BE2C (cell line): ENCODE data around the gene TRIM72.
"Not testable (repeated sequence)": the region's sequence is repeated elsewhere in the genome, so short reads cannot be mapped to it uniquely, and the experiment has no call there.

Experiments
- DNase-seq: peaks from one replicate; pipeline ENCODE4 v3.0.0-alpha.2; 2020
- H3K27me3 ChIP-seq: fragments of 250-450 bp; sonication (Bioruptor Pico); 2 replicates; pipeline ENCODE4 v1.5.1; 2020; ENCODE audit warnings: mild to moderate bottlenecking
- H3K36me3 ChIP-seq: fragments of 250-450 bp; sonication (Bioruptor Pico); 2 replicates; pipeline ENCODE4 v1.5.1; 2020; ENCODE audit warnings: mild to moderate bottlenecking
- H3K4me1 ChIP-seq: fragments of 250-450 bp; sonication (Bioruptor Pico); 2 replicates; pipeline ENCODE4 v1.5.1; 2020
- H3K4me3 ChIP-seq: 2 replicates; pipeline ENCODE4 v1.5.1; 2011; ENCODE audit warnings: low read depth, low read length
- H3K9me3 ChIP-seq: fragments of 250-450 bp; sonication (Bioruptor Pico); 2 replicates; pipeline ENCODE4 v1.5.1; 2020
- CTCF ChIP-seq: IDR thresholded peaks from 2 replicates; pipeline ENCODE4 v1.5.1; 2012; ENCODE audit warnings: mild to moderate bottlenecking, low read depth, low read length

TRIM72 gene

GRCh38 chr16:31194898-31195297 lies 19.0 kb upstream of the TRIM72 start:
- Histone ChIP-seq H3K4me3 (no peak overlapping the region), H3K4me1 (no peaks in the 10 kb centered on the region), H3K36me3 (peaks cover 71% of the 10 kb centered on the region), H3K9me3 (no peaks in the 10 kb centered on the region), H3K27me3 (no peaks in the 10 kb centered on the region)
- no peak for DNase-seq
- no peak for TF ChIP-seq CTCF

GRCh38 chr16:31195861-31196260 lies 18.1 kb upstream of the TRIM72 start:
- not testable (repeated sequence) for H3K4me1 ChIP-seq, H3K4me3 ChIP-seq, H3K27me3 ChIP-seq, H3K9me3 ChIP-seq, DNase-seq
- H3K36me3 ChIP-seq, result peaks cover 61% of the 10 kb centered on the region

GRCh38 chr16:31196324-31197088 lies 17.4 kb upstream of the TRIM72 start:
- no peak for TF ChIP-seq CTCF
- no peaks in the 10 kb centered on the region for H3K4me1 ChIP-seq
- peaks cover 4% of the 10 kb centered on the region for H3K27me3 ChIP-seq
- H3K4me3 ChIP-seq, result no peak overlapping the region
- DNase-seq, result no peak
- peaks cover 55% of the 10 kb centered on the region for H3K36me3 ChIP-seq
- no peaks in the 10 kb centered on the region for H3K9me3 ChIP-seq

GRCh38 chr16:31198207-31198882 lies 15.6 kb upstream of the TRIM72 start:
- no peaks in the 10 kb centered on the region for H3K4me1 ChIP-seq
- H3K36me3 ChIP-seq, result peaks cover 37% of the 10 kb centered on the region
- no peak for TF ChIP-seq CTCF
- no peak overlapping the region for H3K4me3 ChIP-seq
- H3K27me3 ChIP-seq, result peaks cover 23% of the 10 kb centered on the region
- no peak for DNase-seq
- no peaks in the 10 kb centered on the region for H3K9me3 ChIP-seq

GRCh38 chr16:31199430-31200041 lies 14.4 kb upstream of the TRIM72 start:
- H3K36me3 ChIP-seq, result peaks cover 25% of the 10 kb centered on the region
- TF ChIP-seq CTCF, result no peak

GRCh38 chr16:31200111-31200510 lies 13.8 kb upstream of the TRIM72 start:
- Histone ChIP-seq H3K27me3 (peaks cover 31% of the 10 kb centered on the region), H3K36me3 (peaks cover 19% of the 10 kb centered on the region)
- H3K4me3 ChIP-seq, DNase-seq, H3K9me3 ChIP-seq, H3K4me1 ChIP-seq: not testable (repeated sequence)

More at GRCh38 chr16:31199430-31200041, 14.4 kb upstream of the TRIM72 start:
- Histone ChIP-seq H3K4me3 (no peak overlapping the region), H3K9me3 (no peaks in the 10 kb centered on the region), H3K4me1 (no peaks in the 10 kb centered on the region), H3K27me3 (peaks cover 25% of the 10 kb centered on the region)
- DNase-seq, result no peak
